ENCODE results near the gene KIF1A.

- TF ChIP-seq POLR2A (IDR thresholded peaks at IDR 0.05), result no peak
- no peak for TF ChIP-seq CTCF (IDR thresholded peaks at IDR 0.05)
These were observed 7.7 kb downstream of the KIF1A start for GRCh38 chr2:240812301-240812680.
